Activated CD4-positive, alpha-beta T cell treated with anti-CD3 and anti-CD28 coated beads, Interleukin-2, amount 50 U/mL, for 4 hours (primary cell): ENCODE data around the gene DGCR2.
"Not testable (repeated sequence)": the region's sequence is repeated elsewhere in the genome, so short reads cannot be mapped to it uniquely, and the experiment has no call there.

Experiments
- DNase-seq, 2 experiments: peaks; one replicate each; pipeline ENCODE4 v3.0.0-alpha.2; 2020

DGCR2 gene

GRCh38 chr22:19038164-19038546 is 84.1 kb downstream of the DGCR2 start:
- no peak for DNase-seq

DNA sequence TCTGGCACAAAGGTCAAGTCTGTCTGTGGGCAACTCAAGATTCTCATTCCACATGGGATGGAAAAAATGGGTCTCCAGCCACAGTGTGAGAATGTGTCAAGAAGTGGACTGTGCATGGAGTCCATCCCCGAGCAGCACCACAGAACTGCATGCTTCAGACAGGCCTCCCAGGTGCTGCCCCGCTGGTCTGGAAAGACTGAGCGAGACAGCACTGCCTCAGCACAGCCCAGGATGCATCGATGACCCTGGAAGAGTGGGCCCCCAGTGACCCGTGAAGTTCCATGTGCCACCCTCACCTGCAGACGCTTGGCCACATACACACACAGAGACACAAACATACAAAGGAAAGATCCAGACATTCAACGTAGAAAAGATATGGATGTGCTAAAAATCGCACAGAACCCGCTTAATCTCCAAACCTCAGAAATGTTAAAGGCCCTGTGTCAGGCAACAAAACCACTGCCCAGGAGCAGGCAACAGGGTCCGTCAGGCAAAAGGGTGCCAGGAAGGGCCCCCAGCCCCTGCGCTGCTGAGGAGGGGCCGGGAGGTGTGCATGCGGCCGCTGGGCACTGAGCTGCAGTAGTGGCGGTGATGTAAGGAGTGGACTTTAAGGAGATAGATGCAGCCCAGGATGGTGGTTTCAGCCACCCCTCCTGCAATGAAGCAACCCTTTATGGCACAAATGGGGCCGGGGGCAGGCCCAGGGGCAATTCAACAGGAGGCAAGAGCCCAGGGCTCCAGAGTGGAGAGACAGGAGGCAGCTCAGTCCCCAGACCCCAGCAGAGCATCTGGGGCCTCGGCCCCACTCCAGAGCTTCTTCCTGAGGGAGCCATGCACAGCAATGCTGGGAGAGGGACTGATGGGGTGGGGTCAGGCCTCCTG is 84.7 kb downstream of the DGCR2 start:
- DNase-seq, result no peak

- DNase-seq, result no peak
Observed at GRCh38 chr22:19036523-19037273, 85.5 kb downstream of the DGCR2 start.

- no peak for DNase-seq
Observed at GRCh38 chr22:19036229-19036522, 86.0 kb downstream of the DGCR2 start.

GRCh38 chr22:19035474-19036228 is 86.6 kb downstream of the DGCR2 start:
- no peak for DNase-seq

DNA sequence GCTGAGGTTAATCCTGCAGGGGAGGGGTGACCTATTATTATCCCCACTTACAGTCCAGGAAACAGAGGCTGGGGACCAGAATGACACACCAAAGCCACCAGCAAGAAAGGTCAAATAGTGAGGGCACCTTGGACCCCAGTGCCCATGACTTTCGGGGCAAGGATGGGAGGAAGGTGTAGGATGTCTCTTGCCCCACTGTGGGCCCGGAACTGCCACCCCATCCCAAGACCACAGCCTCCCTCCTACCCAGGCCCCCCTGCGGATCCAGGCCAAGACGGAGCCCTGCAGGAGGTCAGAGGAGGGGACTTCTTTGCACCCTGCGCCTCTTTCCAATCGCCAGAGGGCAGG is 87.1 kb downstream of the DGCR2 start:
- DNase-seq, result not testable (repeated sequence)

- not testable (repeated sequence) for DNase-seq
Observed at GRCh38 chr22:19034724-19035120, 87.5 kb downstream of the DGCR2 start.

DNA sequence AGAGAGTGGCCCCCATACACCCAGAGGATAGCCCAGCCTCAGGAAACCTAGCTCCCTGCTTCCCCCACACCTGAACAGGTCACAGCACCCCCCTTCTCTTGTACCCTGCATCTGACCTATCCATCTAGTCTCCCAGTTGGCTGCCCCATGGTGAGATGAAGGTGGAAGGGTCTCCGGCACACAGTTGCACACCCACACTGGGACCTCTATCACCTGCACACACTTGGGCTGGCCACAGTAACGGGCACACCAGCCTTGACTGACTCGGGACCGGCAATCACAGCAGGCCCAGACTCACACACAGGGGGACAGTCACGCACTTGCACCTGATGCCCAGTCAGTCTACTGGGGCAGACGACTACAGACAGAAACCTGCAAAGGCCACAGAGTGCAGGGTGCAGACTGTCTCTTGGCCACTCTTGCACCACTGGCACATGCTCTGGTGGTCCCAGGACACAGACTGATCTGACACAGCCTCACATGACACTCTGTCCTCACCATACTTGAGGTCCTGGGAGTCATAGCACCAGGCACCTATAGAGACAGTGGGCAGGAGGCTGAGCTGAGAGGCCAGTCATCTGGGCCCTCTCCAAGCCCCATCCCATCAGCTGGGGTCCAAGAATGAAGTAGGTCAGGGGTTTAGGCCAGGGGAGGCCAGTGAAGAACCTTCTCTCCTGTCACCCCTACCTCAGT is 88.0 kb downstream of the DGCR2 start:
- DNase-seq, result not testable (repeated sequence)

DNA sequence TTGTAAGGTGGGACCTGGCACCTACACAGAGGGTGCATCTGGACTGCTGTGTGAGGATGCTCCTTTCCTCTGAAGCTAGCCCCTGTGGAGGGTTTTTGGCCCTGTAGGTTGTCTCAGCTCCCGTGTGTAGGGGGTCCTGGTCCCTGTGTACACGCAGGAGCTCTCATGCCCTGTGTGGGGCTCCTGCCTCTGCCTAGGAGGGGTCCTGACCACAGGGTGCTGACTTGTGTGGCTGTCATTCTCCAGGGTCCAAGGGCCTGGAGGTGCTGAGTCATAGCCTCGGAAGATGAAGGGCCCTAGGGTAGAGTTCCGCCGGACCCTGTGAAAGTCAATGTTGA is 88.7 kb downstream of the DGCR2 start:
- DNase-seq, result not testable (repeated sequence)

GRCh38 chr22:19032898-19033567 is 89.2 kb downstream of the DGCR2 start:
- DNase-seq, result not testable (repeated sequence)

- not testable (repeated sequence) for DNase-seq
Observed at GRCh38 chr22:19032156-19032785, 89.9 kb downstream of the DGCR2 start.

DNA sequence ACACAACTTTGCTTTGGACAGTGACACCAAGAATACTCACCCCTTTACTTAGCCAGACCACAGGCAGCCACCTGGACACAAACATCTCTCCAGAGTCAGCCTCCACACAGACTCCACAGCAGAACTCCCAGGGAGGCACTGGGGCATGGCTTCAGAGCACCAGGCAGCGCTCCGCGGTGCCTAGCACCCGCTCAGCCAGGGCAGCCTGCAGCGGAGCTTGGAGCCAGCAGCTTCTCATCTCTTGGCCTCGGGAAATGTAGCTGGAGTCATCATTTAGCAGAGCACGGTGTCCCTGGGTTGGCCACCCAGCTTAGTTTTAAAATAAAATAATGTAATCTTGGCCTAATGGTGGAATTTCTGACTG is 91.3 kb downstream of the DGCR2 start:
- not testable (repeated sequence) for DNase-seq

DNA sequence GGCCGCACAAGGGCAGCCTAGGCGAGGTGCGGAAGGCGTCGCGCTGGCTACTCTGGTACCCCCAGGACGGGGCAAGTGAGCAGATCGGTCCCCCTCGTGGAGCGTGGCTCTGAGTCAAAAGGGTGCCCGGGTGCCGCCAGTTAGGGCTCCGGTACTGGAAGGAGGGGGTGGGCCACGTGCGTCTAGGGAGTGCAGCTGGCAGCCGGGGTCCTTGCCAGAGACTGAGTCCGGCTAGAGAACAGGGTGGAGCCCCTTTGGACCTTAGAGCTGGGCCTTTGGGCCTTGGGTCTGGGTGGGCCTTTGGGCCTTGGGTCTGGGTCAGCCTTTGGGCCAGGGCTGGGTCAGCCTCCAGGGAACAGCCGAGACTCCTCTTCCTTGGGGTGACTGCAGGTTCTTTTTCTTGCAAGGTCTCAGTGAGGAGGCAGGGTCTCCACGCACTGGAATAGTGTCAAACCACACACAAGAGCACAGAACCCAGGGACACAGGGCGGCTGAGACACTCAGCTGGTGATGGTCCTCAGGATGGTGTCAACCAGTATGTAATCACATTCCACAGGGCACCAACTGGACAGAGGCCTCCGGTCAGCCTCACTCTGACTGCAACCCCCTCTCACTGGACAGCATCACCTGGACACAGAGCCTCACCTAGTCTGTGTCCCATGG is 91.9 kb downstream of the DGCR2 start:
- not testable (repeated sequence) for DNase-seq

DNA sequence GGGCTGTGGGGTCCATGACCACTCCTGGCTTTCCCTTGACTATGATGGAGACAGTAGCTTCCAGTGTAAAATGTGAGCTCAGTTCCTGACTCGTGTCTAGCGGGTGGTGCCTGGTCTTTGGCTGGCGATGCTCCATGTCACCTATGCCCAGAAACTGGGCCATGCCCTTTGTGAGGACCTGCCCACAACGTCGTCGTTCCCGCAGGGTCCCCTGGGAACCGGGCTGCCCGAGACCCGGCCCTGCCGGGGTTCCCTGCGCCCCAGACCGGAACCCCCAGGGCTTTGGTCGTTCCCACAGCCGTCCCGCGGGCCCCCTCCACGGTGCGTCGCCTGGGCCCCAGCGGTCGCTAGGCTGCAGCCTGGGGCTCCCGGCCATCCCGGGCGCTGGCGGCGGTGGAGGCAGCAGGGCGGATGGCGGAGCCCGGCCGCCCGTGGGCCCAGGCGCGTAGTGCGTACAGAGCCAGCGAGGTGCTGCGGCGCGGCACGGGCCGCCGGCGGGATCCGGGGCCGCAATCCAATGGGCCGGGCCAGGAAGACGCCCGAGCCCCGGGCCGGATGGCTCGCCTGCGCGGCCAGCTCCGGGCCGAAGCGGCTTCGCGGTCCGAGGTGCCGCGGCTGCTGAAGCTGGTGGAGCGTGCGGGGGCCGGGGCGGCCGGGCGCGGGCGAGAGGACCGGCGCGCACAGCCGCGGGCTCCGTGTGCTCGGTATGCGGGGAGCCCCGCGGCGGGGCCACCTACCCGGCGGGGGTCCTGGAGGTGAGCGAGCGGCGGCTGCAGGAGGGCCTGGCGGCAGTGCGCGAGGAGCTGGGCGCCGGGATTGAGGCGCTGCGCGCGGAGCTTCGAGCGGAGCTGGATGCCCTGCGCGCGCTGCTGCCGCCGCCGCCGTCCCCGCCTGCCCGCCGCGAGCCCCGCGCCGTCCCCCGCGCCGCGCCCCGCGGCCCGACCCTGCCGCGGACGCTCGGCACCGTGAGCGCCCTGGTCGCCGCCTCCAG is 92.8 kb downstream of the DGCR2 start:
- not testable (repeated sequence) for DNase-seq

GRCh38 chr22:19028060-19028455 is 94.2 kb downstream of the DGCR2 start:
- not testable (repeated sequence) for DNase-seq

DNA sequence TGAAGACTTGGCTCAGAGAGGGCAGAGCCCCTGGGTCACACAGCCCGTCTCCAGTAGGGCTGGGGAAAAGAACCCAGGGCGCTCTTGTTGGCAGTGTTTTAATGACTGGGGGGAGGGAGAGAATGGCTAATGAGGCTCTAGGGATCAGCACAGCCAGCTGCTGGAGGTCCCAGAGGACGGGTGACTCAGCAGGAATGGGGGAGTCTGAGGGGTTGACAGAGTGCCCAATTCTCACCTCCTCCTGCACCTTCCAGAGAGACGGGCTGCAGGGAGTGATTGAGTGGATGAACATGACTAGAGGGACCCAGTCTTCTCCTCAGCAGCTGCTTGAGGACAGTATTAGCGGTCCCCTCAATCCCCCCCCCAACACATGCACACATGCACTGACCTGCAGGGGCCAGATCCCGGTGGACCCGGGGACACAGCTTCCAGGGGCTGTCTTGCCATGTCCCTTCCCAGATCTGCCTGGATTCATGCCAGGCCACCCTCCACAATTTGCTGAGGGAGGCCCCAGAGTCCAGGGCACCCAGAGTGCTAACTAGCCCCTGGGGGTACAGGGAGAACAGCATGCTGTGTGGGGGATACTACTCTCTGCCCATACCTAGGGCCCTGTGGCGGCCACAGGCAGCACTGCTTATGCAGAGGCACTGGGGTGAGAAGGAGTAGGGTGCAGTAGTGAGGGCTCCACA is 94.7 kb downstream of the DGCR2 start:
- not testable (repeated sequence) for DNase-seq

- not testable (repeated sequence) for DNase-seq
Observed at GRCh38 chr22:19026080-19026479, 96.1 kb downstream of the DGCR2 start.

DNA sequence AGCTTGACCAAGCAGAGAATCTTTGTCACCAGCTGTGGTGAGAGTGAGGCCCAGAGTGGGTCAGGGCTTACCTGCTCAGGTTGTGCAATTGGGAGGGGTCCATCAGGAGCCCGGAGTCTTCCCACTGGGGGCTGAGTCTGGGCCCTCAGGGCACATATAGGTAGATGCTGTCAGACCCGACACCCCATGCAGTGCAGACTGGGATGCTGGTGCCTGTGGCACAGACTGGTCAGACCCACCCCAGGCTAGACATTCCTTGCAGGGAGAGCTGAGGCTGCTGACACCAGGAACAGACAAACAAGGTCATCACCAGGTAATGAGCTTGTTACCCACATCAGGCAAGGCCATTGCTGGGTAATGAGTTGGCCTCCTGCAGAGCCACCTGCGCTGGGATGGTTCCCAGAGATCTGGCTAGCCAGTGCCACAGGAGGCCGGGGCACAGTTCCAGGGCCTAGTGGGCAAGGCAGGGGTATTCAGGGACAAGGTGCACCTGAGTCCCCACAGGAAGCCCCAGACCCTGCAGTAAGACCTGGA is 97.2 kb downstream of the DGCR2 start:
- not testable (repeated sequence) for DNase-seq

- DNase-seq, result not testable (repeated sequence)
Observed at GRCh38 chr22:19023931-19024330, 98.3 kb downstream of the DGCR2 start.
